GM23248 (cell line): ENCODE results near the gene OR7A17.

ENCODE experiments used
- EZH2 ChIP-seq: fragments of 200-600 bp; sonication (generic); IDR thresholded peaks from 2 replicates; pipeline ENCODE4 v1.6.1; 2018; ENCODE audit warnings: antibody characterized with exemption, mild to moderate bottlenecking; ENCODE audit not compliant: insufficient read depth, poor library complexity, severe bottlenecking
- EZH2phosphoT487 ChIP-seq: fragments of 200-600 bp; sonication (generic); IDR thresholded peaks from 2 replicates; pipeline ENCODE4 v1.6.1; 2018; ENCODE audit warnings: antibody characterized with exemption, moderate library complexity, mild to moderate bottlenecking, low read depth; ENCODE audit not compliant: insufficient read depth

DNA sequence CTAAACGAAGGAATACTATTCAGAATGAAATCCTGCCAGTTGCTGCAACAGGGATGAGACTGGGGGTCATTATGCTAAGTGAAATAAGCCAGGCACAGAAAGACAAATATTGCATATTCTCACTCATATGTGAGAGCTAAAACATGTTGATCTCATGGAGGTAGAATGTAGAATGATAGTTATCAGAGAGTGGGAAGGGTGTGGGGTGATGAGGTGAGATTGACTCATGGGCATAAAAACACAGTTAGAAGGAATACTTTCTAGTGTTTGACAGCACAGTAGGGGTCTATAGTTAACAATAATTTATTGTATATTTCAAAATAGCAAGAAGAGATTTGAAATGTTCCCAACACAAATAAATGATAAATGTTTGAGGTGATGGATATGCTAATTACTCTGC lies 47.6 kb upstream of the OR7A17 start:
- TF ChIP-seq EZH2 (no peak), EZH2phosphoT487 (no peak)
